ENCODE measurements around the gene PACSIN1. TPM values are rescaled to one million over a fixed set of nuclear protein-coding genes. Genes with fewer than 3 reads are reported as not detected.

Gene PACSIN1
- total and polyA plus RNA-seq, 7 donors, result 0.11 to 0.17 (median 0.11) TPM; not detected in 4

- intact Hi-C loops (cut with DNase I), result no loop called here
- Histone ChIP-seq H3K27me3 (ENCODE audit: insufficient read depth in 3 of 3, low read length in 2 of 3) (no peaks in the 10 kb centered on the region), H3K4me1 (no peaks in the 10 kb centered on the region), H3K9me3 (peaks cover 6% of the 10 kb centered on the region), H3K4me3 (no peak overlapping the region), H3K36me3 (ENCODE audit: insufficient read depth in 1 of 2, low read depth in 1 of 2) (no peaks in the 10 kb centered on the region), H3K27ac (no peak overlapping the region)
- 44 to 56% (median 51%) methylated on average over 15 of the region's 15 CpGs for WGBS, 3 donors
- DNase-seq (no peak), ATAC-seq (no peak)
- TF ChIP-seq, protein P1, sequence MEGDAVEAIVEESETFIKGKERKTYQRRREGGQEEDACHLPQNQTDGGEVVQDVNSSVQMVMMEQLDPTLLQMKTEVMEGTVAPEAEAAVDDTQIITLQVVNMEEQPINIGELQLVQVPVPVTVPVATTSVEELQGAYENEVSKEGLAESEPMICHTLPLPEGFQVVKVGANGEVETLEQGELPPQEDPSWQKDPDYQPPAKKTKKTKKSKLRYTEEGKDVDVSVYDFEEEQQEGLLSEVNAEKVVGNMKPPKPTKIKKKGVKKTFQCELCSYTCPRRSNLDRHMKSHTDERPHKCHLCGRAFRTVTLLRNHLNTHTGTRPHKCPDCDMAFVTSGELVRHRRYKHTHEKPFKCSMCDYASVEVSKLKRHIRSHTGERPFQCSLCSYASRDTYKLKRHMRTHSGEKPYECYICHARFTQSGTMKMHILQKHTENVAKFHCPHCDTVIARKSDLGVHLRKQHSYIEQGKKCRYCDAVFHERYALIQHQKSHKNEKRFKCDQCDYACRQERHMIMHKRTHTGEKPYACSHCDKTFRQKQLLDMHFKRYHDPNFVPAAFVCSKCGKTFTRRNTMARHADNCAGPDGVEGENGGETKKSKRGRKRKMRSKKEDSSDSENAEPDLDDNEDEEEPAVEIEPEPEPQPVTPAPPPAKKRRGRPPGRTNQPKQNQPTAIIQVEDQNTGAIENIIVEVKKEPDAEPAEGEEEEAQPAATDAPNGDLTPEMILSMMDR (IDR thresholded peaks at IDR 0.05), result no peak
Measured at GRCh38 chr6:34554291-34555006, 88.6 kb downstream of the PACSIN1 start.

GRCh38 chr6:34555007-34555322 lies 89.1 kb downstream of the PACSIN1 start:
- no peak overlapping the region for H3K27ac ChIP-seq
- H3K27me3 ChIP-seq (ENCODE audit: insufficient read depth in 3 of 3, low read length in 2 of 3), result no peaks in the 10 kb centered on the region
- peaks cover 6% of the 10 kb centered on the region for H3K9me3 ChIP-seq
- no peak for ATAC-seq
- 87 to 94% (median 93%) methylated on average over 11 of the region's 11 CpGs for WGBS, 3 donors
- TF ChIP-seq, protein P1 (IDR thresholded peaks at IDR 0.05), result no peak
- intact Hi-C loops (cut with DNase I), result no loop called here
- DNase-seq, result no peak
- no peaks in the 10 kb centered on the region for H3K36me3 ChIP-seq (ENCODE audit: insufficient read depth in 1 of 2, low read depth in 1 of 2)
- no peaks in the 10 kb centered on the region for H3K4me1 ChIP-seq
- H3K4me3 ChIP-seq, result no peak overlapping the region

DNA sequence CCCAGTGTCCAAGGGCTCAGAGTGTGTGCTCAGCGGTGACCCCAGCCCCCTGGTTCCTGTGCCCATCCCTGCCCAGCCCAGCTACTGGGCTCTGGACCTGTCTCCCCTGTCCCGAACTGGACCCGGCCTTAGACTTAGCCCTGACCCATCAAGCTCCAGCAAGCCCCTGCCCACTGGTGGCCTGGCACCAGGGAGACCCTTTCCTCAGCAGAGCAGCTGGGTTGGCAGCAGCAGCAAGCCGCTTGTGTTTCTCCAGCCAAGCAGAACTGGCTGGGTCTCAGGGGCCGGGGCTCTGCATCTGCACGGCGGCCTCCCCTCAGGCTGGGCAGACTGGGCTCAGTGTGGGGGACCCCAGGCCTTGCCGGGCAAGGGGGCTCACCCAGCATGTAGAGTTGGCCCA lies 89.5 kb downstream of the PACSIN1 start:
- intact Hi-C loops (cut with DNase I), result no loop called here
- TF ChIP-seq, protein P1 (IDR thresholded peaks at IDR 0.05), result no peak
- Histone ChIP-seq H3K27me3 (ENCODE audit: insufficient read depth in 3 of 3, low read length in 2 of 3) (no peaks in the 10 kb centered on the region), H3K36me3 (ENCODE audit: insufficient read depth in 1 of 2, low read depth in 1 of 2) (no peaks in the 10 kb centered on the region), H3K9me3 (peaks cover 6% of the 10 kb centered on the region), H3K27ac (no peak overlapping the region), H3K4me1 (no peaks in the 10 kb centered on the region), H3K4me3 (no peak overlapping the region)
- ATAC-seq (no peak), DNase-seq (no peak)
- 68 to 79% (median 75%) methylated on average over 8 of the region's 8 CpGs for WGBS, 3 donors

DNA sequence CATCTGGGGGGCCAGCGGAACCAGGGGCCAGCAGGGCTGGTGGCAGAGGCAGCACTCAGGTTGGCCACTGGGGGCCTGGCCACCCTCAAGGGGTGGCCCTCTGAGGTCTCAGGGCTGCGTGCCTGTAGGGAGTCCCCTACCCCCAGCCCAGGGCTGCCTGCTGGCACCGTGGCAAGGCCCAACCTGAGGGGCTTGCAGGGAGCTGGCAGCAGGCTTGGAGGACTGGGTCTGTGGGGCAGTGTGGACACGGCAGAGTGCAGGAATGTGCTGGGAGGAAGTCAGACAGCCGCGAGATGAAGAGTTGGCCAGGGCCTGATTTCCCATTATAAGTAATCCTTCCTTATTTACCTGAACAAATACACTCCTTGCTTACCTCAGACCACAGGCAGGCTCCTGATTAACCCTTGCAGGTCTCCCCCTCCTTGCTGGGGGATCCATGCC lies 90.2 kb downstream of the PACSIN1 start, which contains the start of gene SPDEF:
Gene SPDEF (minus strand): TSS at position 299 of the 441 bp plus-strand sequence. CDS start 11,874 bp downstream, outside the sequence.
- Histone ChIP-seq H3K4me1 (no peaks in the 10 kb centered on the region), H3K4me3 (no peak within 1 kb of the TSS), H3K9me3 (peaks cover 6% of the 10 kb centered on the region), H3K27me3 (ENCODE audit: insufficient read depth in 3 of 3, low read length in 2 of 3) (no peaks in the 10 kb centered on the region), H3K36me3 (ENCODE audit: insufficient read depth in 1 of 2, low read depth in 1 of 2) (no peaks in the 10 kb centered on the region), H3K27ac (no peak within 1 kb of the TSS)
- WGBS, 3 donors, result 52 to 71% (median 62%) methylated on average over 4 to 6 of the region's 6 CpGs
- ATAC-seq (no peak), DNase-seq (no peak)
- TF ChIP-seq, protein P1 (IDR thresholded peaks at IDR 0.05), result no peak
- intact Hi-C loops (cut with DNase I), result no loop called here

- Histone ChIP-seq H3K27me3 (ENCODE audit: insufficient read depth in 3 of 3, low read length in 2 of 3) (no peaks in the 10 kb centered on the region), H3K27ac (no peak overlapping the region), H3K4me1 (no peaks in the 10 kb centered on the region), H3K4me3 (no peak overlapping the region), H3K9me3 (peaks cover 6% of the 10 kb centered on the region), H3K36me3 (ENCODE audit: insufficient read depth in 1 of 2, low read depth in 1 of 2) (no peaks in the 10 kb centered on the region)
- no peak for ATAC-seq
- DNase-seq, result no peak
- TF ChIP-seq, protein P1 (IDR thresholded peaks at IDR 0.05), result no peak
- 62 to 72% (median 63%) methylated on average over 9 of the region's 9 CpGs for WGBS, 3 donors
- intact Hi-C loops (cut with DNase I), result no loop called here
Measured at GRCh38 chr6:34556493-34556892, 90.6 kb downstream of the PACSIN1 start.

Measured in psoas muscle (tissue), 8 donors.